Neural cell (in vitro differentiated cells): Measurements from ENCODE around the gene CES2. TPM values are rescaled to one million over a fixed set of nuclear protein-coding genes. Genes with fewer than 3 reads are reported as not detected.

Source experiments
- H2AFZ ChIP-seq: fragments of 200-600, 300-800 bp; sonication (generic), shearing (Covaris generic); 2 replicates; pipeline ENCODE4 v1.6.0; 2014; ENCODE audit warnings: low read depth, mild to moderate bottlenecking, antibody characterized with exemption, low read length, moderate library complexity
- H3F3A ChIP-seq: fragments of 200-600 bp; shearing (Covaris generic); 2 replicates; pipeline ENCODE4 v1.6.1; 2016; ENCODE audit warnings: mild to moderate bottlenecking, moderate library complexity, mixed read lengths, antibody characterized with exemption, low read length; ENCODE audit not compliant: insufficient read depth, poor library complexity, severe bottlenecking
- H3K27ac ChIP-seq: fragments of 200-600, 300-800 bp; sonication (generic), shearing (Covaris generic); 2 replicates; pipeline ENCODE4 v1.5.1; 2014; ENCODE audit warnings: mild to moderate bottlenecking, low read length, moderate library complexity
- H3K27me3 ChIP-seq: fragments of 300-800, 200-600 bp; sonication (generic), shearing (Covaris generic); 2 replicates; pipeline ENCODE4 v1.6.0; 2014; ENCODE audit warnings: mild to moderate bottlenecking, low read depth, low read length, moderate library complexity; ENCODE audit not compliant: insufficient read depth
- H3K36me3 ChIP-seq: fragments of 300-800, 200-600 bp; sonication (generic), shearing (Covaris generic); 2 replicates; pipeline ENCODE4 v1.5.1; 2014; ENCODE audit warnings: mild to moderate bottlenecking, antibody characterized with exemption, low read length, moderate library complexity; ENCODE audit not compliant: insufficient read depth
- H3K4me2 ChIP-seq: fragments of 300-800, 200-600 bp; sonication (generic), shearing (Covaris generic); 2 replicates; pipeline ENCODE4 v1.6.0; 2014; ENCODE audit warnings: mild to moderate bottlenecking, low read length
- H3K4me3 ChIP-seq: fragments of 300-800, 200-600 bp; sonication (generic), shearing (Covaris generic); 2 replicates; pipeline ENCODE4 v1.5.1; 2014; ENCODE audit warnings: mild to moderate bottlenecking, low read length, moderate library complexity
- H3K79me2 ChIP-seq: fragments of 200-600 bp; shearing (Covaris generic); replicated peaks from 2 replicates; pipeline ENCODE4 v1.6.0; 2014; ENCODE audit warnings: mild to moderate bottlenecking, low read length, moderate library complexity; ENCODE audit not compliant: insufficient read depth
- H3K9ac ChIP-seq: fragments of 300-800, 200-600 bp; sonication (generic), shearing (Covaris generic); 2 replicates; pipeline ENCODE4 v1.6.1; 2016; ENCODE audit warnings: mild to moderate bottlenecking, low read length, mixed read lengths
- H3K9me2 ChIP-seq: fragments of 200-600 bp; shearing (Covaris generic); 2 replicates; pipeline ENCODE4 v1.6.1; 2016; ENCODE audit warnings: mild to moderate bottlenecking, low read length, mixed read lengths; ENCODE audit not compliant: insufficient read depth
- H3K9me3 ChIP-seq: fragments of 200-600, 300-800 bp; sonication (generic), shearing (Covaris generic); 2 replicates; pipeline ENCODE4 v1.6.1; 2016; ENCODE audit warnings: mild to moderate bottlenecking, mixed run types, low read length, moderate library complexity, mixed read lengths
- H4K20me1 ChIP-seq: fragments of 200-600 bp; shearing (Covaris generic); 2 replicates; pipeline ENCODE4 v1.6.1; 2016; ENCODE audit warnings: mild to moderate bottlenecking, mixed run types; ENCODE audit not compliant: insufficient read depth
- CTCF ChIP-seq: fragments of 450-650 bp; IDR thresholded peaks from 2 replicates; pipeline ENCODE4 v1.5.1; 2014; ENCODE audit warnings: antibody characterized with exemption, mild to moderate bottlenecking, moderate library complexity; ENCODE audit not compliant: poor library complexity, severe bottlenecking
- EP300 ChIP-seq: fragments of 450-650 bp; conservative IDR thresholded peaks from 2 replicates; pipeline ENCODE4 v1.6.1; 2014; ENCODE audit warnings: antibody characterized with exemption, mild to moderate bottlenecking, moderate library complexity; ENCODE audit not compliant: poor library complexity, severe bottlenecking
- EZH2 ChIP-seq: fragments of 200-600, 300-800 bp; shearing (Covaris generic), sonication (generic); IDR thresholded peaks from 2 replicates; pipeline ENCODE4 v1.6.1; 2014; ENCODE audit warnings: antibody characterized with exemption, low read length, borderline replicate concordance, mild to moderate bottlenecking; ENCODE audit not compliant: insufficient read depth, poor library complexity, severe bottlenecking
- MXI1 ChIP-seq: fragments of 450-650 bp; conservative IDR thresholded peaks from 2 replicates; pipeline ENCODE4 v1.6.1; 2014; ENCODE audit warnings: antibody characterized with exemption, mild to moderate bottlenecking; ENCODE audit not compliant: poor library complexity, severe bottlenecking
- POLR2AphosphoS5 ChIP-seq: IDR thresholded peaks from 2 replicates; pipeline ENCODE4 v1.6.1; 2012
- RAD21 ChIP-seq: fragments of 450-650 bp; conservative IDR thresholded peaks from 2 replicates; pipeline ENCODE4 v1.6.1; 2014; ENCODE audit warnings: antibody characterized with exemption, mild to moderate bottlenecking, moderate library complexity
- SMC3 ChIP-seq: fragments of 450-650 bp; conservative IDR thresholded peaks from 2 replicates; pipeline ENCODE4 v1.6.1; 2014; ENCODE audit warnings: antibody characterized with exemption, mild to moderate bottlenecking, moderate library complexity; ENCODE audit not compliant: poor library complexity
- TAF1 ChIP-seq: IDR thresholded peaks from 2 replicates; pipeline ENCODE4 v1.6.1; 2012; ENCODE audit warnings: low read depth
- polyA plus RNA-seq: library from polyadenylated mRNA; depleted of rRNA; stranded (reverse); fragments of >200 nt; gene quantifications from 2 replicates; pipeline ENCODE4 v1.2.3, GENCODE V29; 2014
- TF ChIP-seq, protein P1 (sequence below): IDR thresholded peaks from 2 replicates; pipeline ENCODE4 v1.6.1; 2012; ENCODE audit warnings: borderline replicate concordance

The CES2 gene
- polyA plus RNA-seq, 1 donor from 2014 or later, result 22.9 TPM

GRCh38 chr16:66904846-66905632 is 30.3 kb upstream of the CES2 start:
- Histone ChIP-seq H3K27ac (no peak overlapping the region), H3K4me3 (no peak overlapping the region), H3K4me2 (no peak overlapping the region), H3F3A (no peaks in the 10 kb centered on the region), H3K9ac (no peak overlapping the region), H3K9me2 (no peaks in the 10 kb centered on the region), H3K27me3 (no peaks in the 10 kb centered on the region), H3K36me3 (no peaks in the 10 kb centered on the region), H3K79me2 (no peaks in the 10 kb centered on the region), H2AFZ (no peak overlapping the region), H3K9me3 (no peaks in the 10 kb centered on the region), H4K20me1 (no peaks in the 10 kb centered on the region)
- TF ChIP-seq EP300 (no peak), EZH2 (no peak), SMC3 (no peak), TAF1 (no peak), MXI1 (no peak), POLR2AphosphoS5 (no peak), CTCF (no peak), RAD21 (no peak)
- TF ChIP-seq, protein P1, sequence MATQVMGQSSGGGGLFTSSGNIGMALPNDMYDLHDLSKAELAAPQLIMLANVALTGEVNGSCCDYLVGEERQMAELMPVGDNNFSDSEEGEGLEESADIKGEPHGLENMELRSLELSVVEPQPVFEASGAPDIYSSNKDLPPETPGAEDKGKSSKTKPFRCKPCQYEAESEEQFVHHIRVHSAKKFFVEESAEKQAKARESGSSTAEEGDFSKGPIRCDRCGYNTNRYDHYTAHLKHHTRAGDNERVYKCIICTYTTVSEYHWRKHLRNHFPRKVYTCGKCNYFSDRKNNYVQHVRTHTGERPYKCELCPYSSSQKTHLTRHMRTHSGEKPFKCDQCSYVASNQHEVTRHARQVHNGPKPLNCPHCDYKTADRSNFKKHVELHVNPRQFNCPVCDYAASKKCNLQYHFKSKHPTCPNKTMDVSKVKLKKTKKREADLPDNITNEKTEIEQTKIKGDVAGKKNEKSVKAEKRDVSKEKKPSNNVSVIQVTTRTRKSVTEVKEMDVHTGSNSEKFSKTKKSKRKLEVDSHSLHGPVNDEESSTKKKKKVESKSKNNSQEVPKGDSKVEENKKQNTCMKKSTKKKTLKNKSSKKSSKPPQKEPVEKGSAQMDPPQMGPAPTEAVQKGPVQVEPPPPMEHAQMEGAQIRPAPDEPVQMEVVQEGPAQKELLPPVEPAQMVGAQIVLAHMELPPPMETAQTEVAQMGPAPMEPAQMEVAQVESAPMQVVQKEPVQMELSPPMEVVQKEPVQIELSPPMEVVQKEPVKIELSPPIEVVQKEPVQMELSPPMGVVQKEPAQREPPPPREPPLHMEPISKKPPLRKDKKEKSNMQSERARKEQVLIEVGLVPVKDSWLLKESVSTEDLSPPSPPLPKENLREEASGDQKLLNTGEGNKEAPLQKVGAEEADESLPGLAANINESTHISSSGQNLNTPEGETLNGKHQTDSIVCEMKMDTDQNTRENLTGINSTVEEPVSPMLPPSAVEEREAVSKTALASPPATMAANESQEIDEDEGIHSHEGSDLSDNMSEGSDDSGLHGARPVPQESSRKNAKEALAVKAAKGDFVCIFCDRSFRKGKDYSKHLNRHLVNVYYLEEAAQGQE, result no peak

GRCh38 chr16:66905633-66906539 is 29.4 kb upstream of the CES2 start:
- no peak overlapping the region for H2AFZ ChIP-seq
- no peak overlapping the region for H3K4me2 ChIP-seq
- H3F3A ChIP-seq, result no peaks in the 10 kb centered on the region
- H3K27ac ChIP-seq, result no peak overlapping the region
- H3K27me3 ChIP-seq, result no peaks in the 10 kb centered on the region
- no peaks in the 10 kb centered on the region for H3K36me3 ChIP-seq
- H3K9me3 ChIP-seq, result no peaks in the 10 kb centered on the region
- no peaks in the 10 kb centered on the region for H3K9me2 ChIP-seq
- H3K4me3 ChIP-seq, result no peak overlapping the region
- TF ChIP-seq, protein P1, result no peak
- no peak for TF ChIP-seq SMC3
- no peak for TF ChIP-seq POLR2AphosphoS5
- no peak for TF ChIP-seq RAD21
- no peak for TF ChIP-seq CTCF
- TF ChIP-seq MXI1, result no peak
- TF ChIP-seq TAF1, result no peak
- H4K20me1 ChIP-seq, result no peaks in the 10 kb centered on the region
- no peak overlapping the region for H3K9ac ChIP-seq
- H3K79me2 ChIP-seq, result no peaks in the 10 kb centered on the region
